Adipose tissue (tissue), 3 donors: ENCODE data around the gene ARGLU1. TPM values are rescaled to one million over a fixed set of nuclear protein-coding genes. Genes with fewer than 3 reads are reported as not detected.

Experiments used
- H3K27ac ChIP-seq: one replicate; pipeline ENCODE4 v1.5.1; 2013; ENCODE audit warnings: low read depth, low read length
- WGBS, 3 donors: extraction: QIAGEN DNeasy Blood & Tissue Kit; methylation state at CpG; one replicate each; pipeline ENCODE4 v1.1.7; 2013; 5-methylcytosine and 5-hydroxymethylcytosine counted together
- polyA plus RNA-seq, 3 donors: library from polyadenylated mRNA; stranded (reverse); fragments of 200-250 nt; gene quantifications; one replicate each; pipeline ENCODE4 v1.2.3, GENCODE V29; 2013
- donor health status: healthy with polysubstance abuse.
- donor health status: Bipolar disorder and iron deficiency.
- donor health status: healthy.

ARGLU1 gene
- polyA plus RNA-seq, 3 donors: 32.3 to 55.4 (median 48.5) TPM

GRCh38 chr13:106494506-106494905, 73.4 kb downstream of the ARGLU1 start:
- H3K27ac ChIP-seq: no peak overlapping the region

- 58 to 84% (median 64%) methylated on average over 17 of the region's 17 CpGs for WGBS, 3 donors
These were observed 74.3 kb downstream of the ARGLU1 start for GRCh38 chr13:106493533-106494220.

GRCh38 chr13:106492588-106493475, 75.1 kb downstream of the ARGLU1 start:
- WGBS, 3 donors: 89 to 96% (median 90%) methylated on average over 54 of the region's 54 CpGs

More at GRCh38 chr13:106493533-106494220, 74.3 kb downstream of the ARGLU1 start:
- H3K27ac ChIP-seq: no peak overlapping the region

GRCh38 chr13:106491928-106492587, 75.9 kb downstream of the ARGLU1 start:
- H3K27ac ChIP-seq: no peak overlapping the region
- WGBS, 3 donors: 76 to 83% (median 81%) methylated on average over 14 of the region's 14 CpGs

More at GRCh38 chr13:106492588-106493475, 75.1 kb downstream of the ARGLU1 start:
- no peak overlapping the region for H3K27ac ChIP-seq

Other genes with a start within 250 kb of the ARGLU1 start
- gene EFNB2, start 32.5 kb downstream of the ARGLU1 start, polyA plus RNA-seq: 10 to 100 TPM in 2 of 3 donors, 1 to 10 TPM in 1; 3.9 to 18.3 (median 11.4) TPM